Measurements from ENCODE around the gene CSMD2. TPM values are rescaled to one million over a fixed set of nuclear protein-coding genes. Genes with fewer than 3 reads are reported as not detected.

Gene CSMD2
- total RNA-seq, 1 experiment from 2014 or later = 0.22 TPM

GRCh38 chr1:33872683-33873082 lies 292.3 kb downstream of the CSMD2 start:
- Histone ChIP-seq H3K4me3 (replicated peaks in 1 of 2; ENCODE audit: low read depth in 1 of 2, low read length in 2 of 2) (no peak overlapping the region), H3K9ac (ENCODE audit: low read length) (no peak overlapping the region), H3K36me3 (ENCODE audit: control insufficient read depth in 1 of 2, insufficient read depth in 2 of 2, low read length in 2 of 2) (no peaks in the 10 kb centered on the region), H4K20me1 (ENCODE audit: insufficient read depth) (no peaks in the 10 kb centered on the region), H3K4me1 (ENCODE audit: control insufficient read depth in 1 of 2, insufficient read depth in 2 of 2, low read length in 2 of 2) (no peaks in the 10 kb centered on the region), H3K4me2 (ENCODE audit: low read length) (no peak overlapping the region), H3K27me3 (ENCODE audit: insufficient read depth, low read length) (peaks cover 13% of the 10 kb centered on the region; the same call in 1 of the 2 replicates), H3K9me3 (ENCODE audit: control insufficient read depth in 1 of 2, insufficient read depth in 1 of 2, low read depth in 1 of 2, low read length in 2 of 2) (peaks cover 0 to 8% of the 10 kb centered on the region in 2 experiments; a peak in 1 of 4 replicates), H3K9me2 (ENCODE audit: insufficient read depth) (no peaks in the 10 kb centered on the region), H3K27ac (ENCODE audit: low read depth, low read length) (no peak overlapping the region), H3K79me2 (ENCODE audit: insufficient read depth, low read length) (no peaks in the 10 kb centered on the region), H2AFZ (ENCODE audit: low read depth, low read length, poor library complexity, severe bottlenecking) (no peak overlapping the region)
- POLR2A ChIA-PET = no interaction called here
- no TSS peak for BruUV-seq (replicated peaks)
- CTCF ChIA-PET = no interaction called here
- RAD21 ChIA-PET (ENCODE audit: low non-redundant PET in 1 of 2, low total read pairs in 2 of 2, uncharacterized antibody in 2 of 2, unreplicated experiment in 2 of 2) = no interaction called here
- intact Hi-C loops (cut with micrococcal nuclease) = no loop called here
- ATAC-seq (no peak), DNase-seq (ENCODE audit: low read depth, low spot score) (no peak)
- no peak for TF ChIP-seq CBX3 (IDR thresholded peaks at IDR 0.05; ENCODE audit: low read depth)
- TF ChIP-seq ATF3 (IDR thresholded peaks at IDR 0.05) = no peak
- no peak for TF ChIP-seq ZFX (IDR thresholded peaks at IDR 0.05)
- TF ChIP-seq ZNF274 (IDR thresholded peaks at IDR 0.05; ENCODE audit: low read depth, low read length) = no peak
- no peak for TF ChIP-seq CTCF (IDR thresholded peaks at IDR 0.05 in 2 of 3, conservative IDR thresholded peaks at IDR 0.05 in 1 of 3; ENCODE audit: borderline replicate concordance in 1 of 3, insufficient read depth in 1 of 3, low read depth in 2 of 3, low read length in 2 of 3)
- no peak for TF ChIP-seq EGR1 (IDR thresholded peaks at IDR 0.05; ENCODE audit: low read depth)
- TF ChIP-seq ELF1 (IDR thresholded peaks at IDR 0.05; ENCODE audit: borderline replicate concordance, low read depth) = no peak
- TF ChIP-seq MAX (IDR thresholded peaks at IDR 0.05) = no peak
- TF ChIP-seq FOSL1 (IDR thresholded peaks at IDR 0.05; ENCODE audit: low read depth) = no peak
- TF ChIP-seq EZH2 (IDR thresholded peaks at IDR 0.05) = no peak
- no peak for TF ChIP-seq ZBTB33 (IDR thresholded peaks at IDR 0.05; ENCODE audit: extremely low read depth, insufficient replicate concordance, low read length)
- no peak for TF ChIP-seq SIN3A (IDR thresholded peaks at IDR 0.05; ENCODE audit: low read depth)
- TF ChIP-seq REST (IDR thresholded peaks at IDR 0.05; ENCODE audit: low read depth) = no peak
- TF ChIP-seq CEBPB (IDR thresholded peaks at IDR 0.05; ENCODE audit: low read depth) = no peak
- TF ChIP-seq YY1 (IDR thresholded peaks at IDR 0.05; ENCODE audit: extremely low read depth, insufficient replicate concordance, low read depth, low read length) = no peak
